Stimulated activated CD4-positive, alpha-beta T cell treated with anti-CD3 and anti-CD28 coated beads, Interleukin-1b, Interleukin-23, amount 100 ng/mL, for 1 hour (primary cell): ENCODE results near the gene TAS2R42.

Source experiments
- DNase-seq, 2 donors: peaks; one replicate each; pipeline ENCODE4 v3.0.0-alpha.2; 2020; ENCODE audit warnings: low read depth in 2 of 2

The TAS2R42 gene, protein sequence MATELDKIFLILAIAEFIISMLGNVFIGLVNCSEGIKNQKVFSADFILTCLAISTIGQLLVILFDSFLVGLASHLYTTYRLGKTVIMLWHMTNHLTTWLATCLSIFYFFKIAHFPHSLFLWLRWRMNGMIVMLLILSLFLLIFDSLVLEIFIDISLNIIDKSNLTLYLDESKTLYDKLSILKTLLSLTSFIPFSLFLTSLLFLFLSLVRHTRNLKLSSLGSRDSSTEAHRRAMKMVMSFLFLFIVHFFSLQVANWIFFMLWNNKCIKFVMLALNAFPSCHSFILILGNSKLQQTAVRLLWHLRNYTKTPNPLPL

GRCh38 chr12:11186837-11187236 lies at the start of gene TAS2R42:
TSS of gene TAS2R42 (minus strand) at chr12:11186937. CDS start at chr12:11186937, 0 bp downstream.
- DNase-seq, result no peak

DNA sequence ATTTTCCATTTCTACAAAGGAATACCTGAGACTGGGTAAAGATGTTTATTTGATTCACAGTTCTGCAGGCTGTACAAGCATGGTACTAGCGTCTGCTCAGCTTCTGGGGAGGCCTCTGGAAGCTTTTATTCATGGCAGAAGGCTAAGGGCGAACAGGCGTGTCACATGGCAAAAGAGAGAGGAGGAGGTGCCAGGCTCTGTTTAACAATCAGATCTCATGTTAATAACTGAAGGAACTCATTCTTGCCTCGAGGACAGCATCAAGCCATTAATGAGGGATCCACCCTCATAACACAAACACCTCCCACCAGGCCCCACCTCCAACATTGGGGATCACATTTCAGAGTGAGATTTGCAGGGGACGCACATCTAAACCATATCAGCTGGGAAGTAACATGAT lies 46.8 kb upstream of the TAS2R42 start:
- no peak for DNase-seq

DNA sequence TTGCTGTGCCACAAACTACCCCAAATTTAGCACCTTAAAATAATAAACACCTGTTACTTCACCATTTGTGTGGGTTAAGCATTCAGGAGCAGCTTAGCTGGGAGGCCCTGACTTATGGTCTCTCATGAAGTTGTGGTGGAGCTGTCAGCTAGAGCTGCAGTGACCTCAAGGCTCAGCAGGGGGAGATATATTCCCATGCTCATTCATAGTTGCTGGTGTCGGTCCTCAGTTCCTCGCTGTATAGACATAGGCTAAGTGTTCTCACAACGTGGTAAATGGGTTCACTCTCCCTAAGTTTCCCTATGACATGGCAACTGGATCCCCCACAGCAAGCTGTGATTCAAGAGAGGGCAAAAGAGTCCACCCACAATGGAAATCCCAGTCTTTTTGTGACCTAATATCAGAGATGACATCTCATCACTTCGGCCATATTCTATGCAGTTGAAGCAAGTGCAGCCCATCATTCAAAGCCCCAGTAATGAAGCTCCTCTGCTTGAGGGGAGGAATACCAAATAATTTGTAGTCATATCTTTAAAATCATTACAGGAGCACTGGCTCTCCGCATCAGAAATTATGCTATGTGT lies 41.7 kb upstream of the TAS2R42 start:
- peak in 1 of 2 donors; percentile 5 for DNase-seq

DNA sequence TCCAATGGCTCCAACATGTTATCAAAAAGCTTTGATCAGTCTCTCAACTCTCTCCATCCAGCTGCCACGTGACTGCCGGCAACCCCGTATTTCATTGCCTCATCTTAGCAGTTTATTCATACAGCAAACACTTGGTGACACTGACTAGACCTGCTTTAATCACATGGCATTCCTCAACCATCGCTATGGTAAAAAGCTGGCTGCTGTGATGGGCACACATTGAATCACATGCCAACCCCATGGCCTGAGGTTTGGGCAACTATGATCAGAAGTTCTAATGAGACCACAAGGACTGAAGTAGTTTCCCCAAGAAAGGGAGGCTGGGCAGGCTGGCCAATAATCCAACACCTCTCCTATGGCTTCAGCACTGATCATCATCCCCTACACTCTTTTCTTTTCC lies 40.6 kb upstream of the TAS2R42 start:
- no peak for DNase-seq

GRCh38 chr12:11209113-11209512 lies 22.4 kb upstream of the TAS2R42 start:
- no peak for DNase-seq

DNA sequence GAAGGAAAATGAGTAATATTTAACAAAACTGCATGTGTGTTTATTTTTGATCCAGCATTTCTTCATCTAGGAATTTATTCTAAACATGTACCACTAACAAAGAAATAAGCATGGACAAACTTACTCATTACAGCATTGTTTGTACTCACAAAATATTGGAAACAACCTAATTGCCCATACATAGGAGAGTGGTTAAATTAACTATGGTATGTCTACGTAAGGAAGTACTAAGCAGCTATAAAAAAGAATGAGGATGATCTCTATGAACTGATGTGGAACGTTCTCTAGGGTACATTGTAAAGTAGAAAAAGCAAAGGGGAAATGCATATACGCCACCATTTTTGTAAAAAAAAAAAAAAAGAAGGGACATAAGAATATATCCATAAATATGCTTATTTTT lies 17.4 kb upstream of the TAS2R42 start:
- DNase-seq, result no peak

GRCh38 chr12:11202811-11203210 lies 16.1 kb upstream of the TAS2R42 start:
- DNase-seq, result no peak

DNA sequence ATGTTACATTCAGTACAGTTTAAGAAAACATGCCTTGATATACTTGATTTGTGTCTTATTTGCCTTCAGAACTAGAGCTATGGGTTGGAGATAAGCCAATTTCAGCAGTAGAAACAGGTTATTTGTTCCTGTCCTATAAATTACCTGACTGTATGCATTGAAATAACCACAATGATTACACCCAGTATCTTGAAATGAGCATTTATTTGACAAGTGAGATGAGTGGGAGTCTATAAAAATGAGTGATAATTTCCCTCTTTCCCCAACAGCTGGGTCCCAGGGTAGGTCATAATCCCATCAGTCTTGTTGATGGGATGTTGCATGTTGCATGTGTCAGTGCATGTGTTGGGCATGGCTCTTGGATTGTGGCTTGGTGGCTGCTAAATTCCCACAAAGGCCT lies 3.7 kb downstream of the TAS2R42 start:
- no peak for DNase-seq

- no peak for DNase-seq
Measured at GRCh38 chr12:11182529-11182928, 4.2 kb downstream of the TAS2R42 start.

DNA sequence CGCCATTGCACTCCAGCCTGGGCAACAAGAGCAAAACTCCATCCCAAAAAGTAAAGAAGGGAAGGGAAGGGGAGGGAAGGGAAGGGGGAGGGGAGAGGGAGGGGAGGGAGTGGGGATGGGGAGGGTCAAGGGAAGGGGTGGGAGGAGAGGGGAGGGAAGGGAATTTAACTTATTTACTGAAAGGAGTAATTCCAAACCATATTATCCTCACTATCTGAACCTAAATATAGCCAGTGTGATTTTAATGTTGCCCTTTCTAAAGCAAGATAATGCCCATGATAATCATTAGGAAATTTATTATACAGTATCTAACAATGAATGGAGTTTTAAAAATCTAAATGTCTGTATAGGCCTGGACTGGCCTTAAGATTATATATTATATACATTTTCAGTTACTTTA lies 8.5 kb downstream of the TAS2R42 start:
- DNase-seq, result no peak

- no peak for DNase-seq
Measured at GRCh38 chr12:11174022-11174421, 12.7 kb downstream of the TAS2R42 start.

GRCh38 chr12:11171969-11172675 lies 14.6 kb downstream of the TAS2R42 start:
- DNase-seq, result no peak

GRCh38 chr12:11171145-11171968 lies 15.4 kb downstream of the TAS2R42 start, which contains the start of gene SMIM10L1:
TSS of gene SMIM10L1 (plus strand) at chr12:11171194. CDS start at chr12:11171357, 163 bp downstream.
- DNase-seq, result peak; percentile 57 to 63

DNA sequence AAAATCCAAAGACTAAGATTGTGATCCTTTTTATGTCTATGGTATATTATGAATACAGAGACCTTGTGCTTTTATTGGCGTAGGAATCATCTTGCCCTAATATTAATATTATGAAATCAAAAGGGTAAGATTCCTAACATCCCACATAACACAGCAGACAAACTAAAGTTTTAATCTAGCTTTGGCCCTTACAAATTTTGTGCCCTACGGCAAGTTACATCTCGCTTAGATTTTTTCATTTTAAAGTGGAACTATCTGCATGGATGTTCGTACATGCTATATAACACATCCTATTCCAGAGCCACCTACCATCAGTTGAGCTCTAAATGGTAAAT lies 16.0 kb downstream of the TAS2R42 start:
- DNase-seq, result no peak

DNA sequence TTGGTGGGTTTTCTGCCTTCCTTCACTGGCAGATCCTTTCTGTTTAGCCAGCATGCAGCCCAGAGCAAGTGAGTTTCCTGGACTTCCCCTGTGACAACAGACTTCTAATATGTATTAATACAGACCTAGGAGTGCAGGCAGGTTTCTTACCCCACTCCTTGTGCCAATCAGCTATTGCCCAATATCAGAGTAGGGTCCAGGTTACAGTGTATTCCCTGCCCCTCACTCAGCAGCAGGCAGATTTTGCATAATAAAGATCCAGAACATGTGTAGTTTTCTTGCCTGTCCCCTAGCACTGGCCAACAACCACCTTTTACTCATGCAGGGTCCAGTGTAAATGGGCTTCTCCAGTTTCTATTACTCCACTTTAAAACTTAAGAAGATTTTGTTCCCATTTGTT lies 20.4 kb downstream of the TAS2R42 start:
- DNase-seq, result no peak

DNA sequence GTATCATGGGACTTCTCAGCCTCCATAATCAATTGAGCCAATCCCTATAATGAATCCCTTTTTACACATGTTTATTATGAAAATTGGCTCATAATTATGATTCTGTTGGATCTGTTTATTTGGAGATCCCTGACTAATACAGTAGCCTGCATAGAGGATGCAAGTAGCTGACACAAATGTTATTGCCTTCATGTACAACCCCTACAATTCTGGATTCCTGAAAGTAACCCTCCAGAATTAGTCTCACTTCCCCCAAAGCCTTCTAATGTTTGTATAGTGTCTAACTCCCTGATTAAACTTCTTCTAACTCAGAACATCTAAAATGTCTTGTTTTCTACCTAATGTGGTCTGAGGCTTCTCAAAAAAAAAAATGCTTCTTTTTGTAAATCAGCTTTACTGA lies 22.4 kb downstream of the TAS2R42 start:
- no peak for DNase-seq

DNA sequence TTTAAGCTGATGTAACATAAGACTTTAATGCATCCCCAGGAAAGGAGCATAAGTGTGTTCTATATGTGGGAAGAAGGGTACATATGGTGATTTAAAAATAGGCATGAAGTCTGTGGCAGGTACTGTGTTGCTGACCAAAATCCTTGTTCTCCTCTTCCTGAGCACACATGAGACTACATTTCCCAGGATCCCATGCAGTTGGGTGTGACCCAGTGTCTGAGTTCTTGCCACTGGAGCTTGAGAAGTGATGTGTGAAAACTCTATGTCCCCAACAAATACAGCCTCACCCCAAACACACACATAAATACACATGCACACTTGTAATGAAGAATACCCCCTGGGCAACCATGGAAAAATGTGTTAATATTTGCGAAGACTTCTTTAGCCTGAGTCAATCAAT lies 24.2 kb downstream of the TAS2R42 start:
- no peak for DNase-seq

DNA sequence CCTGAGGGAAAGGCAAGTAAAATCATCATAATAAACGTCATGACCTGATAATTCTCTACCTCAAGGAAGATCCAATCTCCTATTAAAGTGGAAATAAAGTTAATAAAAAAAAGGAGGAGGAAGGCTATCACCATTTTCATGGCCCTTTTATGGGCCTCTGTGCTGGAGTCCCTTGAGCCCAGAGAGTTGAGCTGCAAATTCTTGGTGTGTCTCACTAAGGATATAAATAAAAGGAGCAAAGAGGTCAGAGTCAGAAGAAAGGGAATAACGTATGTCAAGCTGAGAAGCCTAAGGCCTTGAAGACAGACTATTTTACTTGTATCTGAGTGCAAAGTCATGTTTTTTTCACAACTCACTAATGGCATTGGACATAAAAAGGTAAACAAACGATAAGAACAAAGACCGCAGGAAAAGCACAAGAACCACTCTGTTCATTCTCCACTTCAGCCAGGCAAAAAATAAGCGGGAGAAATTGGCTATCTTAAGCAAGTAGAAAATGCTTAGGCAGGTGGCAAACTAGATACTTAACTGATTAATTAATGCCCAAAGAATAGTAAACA lies 27.8 kb downstream of the TAS2R42 start:
- no peak for DNase-seq

DNA sequence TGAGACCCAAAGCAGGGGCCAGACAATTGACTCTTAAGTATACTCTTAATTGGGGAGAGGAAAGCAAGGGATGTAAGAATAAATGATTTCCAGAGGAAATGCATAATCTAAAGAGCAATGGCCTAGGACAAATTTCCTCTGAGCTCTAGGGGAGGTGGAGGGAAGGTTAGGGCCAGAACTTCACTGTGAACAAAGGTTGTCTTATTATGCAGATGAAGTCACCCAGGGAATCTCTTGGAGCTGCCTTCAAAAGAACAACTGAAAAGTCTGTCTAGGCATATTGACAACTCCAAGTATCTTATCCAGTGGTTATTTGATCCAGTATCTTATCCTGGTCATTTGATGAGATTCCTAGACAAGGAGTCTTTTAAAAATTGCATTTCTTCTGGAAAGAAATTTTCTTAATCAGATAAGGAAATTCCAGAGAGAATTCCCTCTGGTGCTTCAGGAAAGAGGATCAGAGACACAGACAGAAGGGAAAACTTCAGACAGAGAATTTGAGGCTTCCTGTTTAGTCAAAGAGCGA lies 32.3 kb downstream of the TAS2R42 start:
- no peak for DNase-seq

DNA sequence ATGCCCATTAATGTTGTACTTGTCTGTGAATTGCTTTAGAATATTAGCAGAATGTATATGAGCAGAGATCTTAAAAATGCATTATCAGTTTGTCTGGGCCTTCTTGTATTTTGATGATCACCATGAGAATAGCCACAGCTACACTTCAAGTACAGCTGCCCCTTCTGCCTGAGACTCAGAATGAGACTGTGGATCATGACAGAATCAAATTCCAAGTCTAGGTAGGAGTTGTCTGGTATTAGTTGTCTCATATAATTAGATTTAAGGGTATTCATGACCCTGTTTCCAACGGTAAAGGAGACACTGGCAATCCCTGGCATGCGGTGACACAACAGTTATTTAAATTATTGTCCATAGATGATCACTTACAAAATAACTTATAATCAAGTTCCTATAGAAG lies 34.0 kb downstream of the TAS2R42 start:
- DNase-seq, result no peak

DNA sequence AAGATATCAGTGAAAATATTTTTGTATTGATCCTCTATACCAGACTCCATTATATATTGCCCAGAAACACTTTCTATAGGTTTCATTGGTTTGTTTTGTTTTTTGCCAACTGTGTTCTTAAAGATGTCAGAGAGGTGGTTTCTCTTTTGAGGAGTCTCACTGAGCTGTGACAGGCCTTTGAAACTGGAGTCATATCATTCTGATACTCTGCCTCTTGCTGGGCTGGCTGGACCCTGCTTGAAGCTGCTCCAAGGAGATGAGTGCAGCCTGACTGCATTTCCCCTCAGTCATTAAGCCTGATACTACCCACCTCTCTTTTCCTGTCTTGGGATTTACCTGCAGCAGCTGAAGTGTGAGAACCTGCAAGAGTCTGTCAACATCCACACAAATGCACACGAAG lies 35.9 kb downstream of the TAS2R42 start:
- DNase-seq, result no peak

- no peak for DNase-seq
Measured at GRCh38 chr12:11147420-11147819, 39.3 kb downstream of the TAS2R42 start.
